A549 (cell line): ENCODE results near the gene LCN1. TPM values are rescaled to one million over a fixed set of nuclear protein-coding genes. Genes with fewer than 3 reads are reported as not detected.

ENCODE experiments used
- ATAC-seq, 2 experiments: fragments of 200-7000 bp in 1 of 2; fragments of >200 bp in 1 of 2; cut with Nextera tagmentation in 1 of 2; cut with Tn5 transposase in 1 of 2; 3 replicates each; pipeline versions ENCODE4 v1.8.0 to v1.9.1; 2018 to 2020; ENCODE audit warnings: mild to moderate bottlenecking in 1 of 2, moderate library complexity in 1 of 2
- CTCF ChIA-PET: fragments of 300-600 bp; sonication (Branson Sonifier 250); formaldehyde crosslinking; extraction: SDS; loops from one replicate; lab custom pipeline; 2021; ENCODE audit warnings: antibody characterized with exemption, inconsistent platforms; lab: Yijun Ruan, JAX
- POLR2A ChIA-PET: fragments of 350-600 bp; formaldehyde crosslinking; extraction: SDS; loops from one replicate; lab custom pipeline; 2021; ENCODE audit warnings: antibody characterized with exemption, inconsistent platforms; lab: Yijun Ruan, JAX
- DNase-seq, 2 experiments: peaks; one replicate each; pipeline versions ENCODE4 v3.0.0 to v3.0.0-alpha.2; 2011 to 2016; ENCODE audit warnings: low read depth in 1 of 2, low spot score in 1 of 2
- FAIRE-seq: peaks from 2 replicates; lab custom pipeline; 2011; peaks lifted over from hg19 to GRCh38; lab: Jason Lieb, UNC
- H3K27ac ChIP-seq, 2 experiments: fragments of >200 bp; sonication (Bioruptor Twin); formaldehyde crosslinking; 3 replicates each; pipeline ENCODE4 v1.5.1; 2016 to 2017
- H3K4me1 ChIP-seq: fragments of >200 bp; sonication (Bioruptor Twin); formaldehyde crosslinking; 3 replicates; pipeline ENCODE4 v1.6.1; 2016
- H3K4me2 ChIP-seq: fragments of >200 bp; sonication (Bioruptor Twin); formaldehyde crosslinking; 3 replicates; pipeline ENCODE4 v1.6.1; 2016
- H3K4me3 ChIP-seq: fragments of >200 bp; sonication (Bioruptor Twin); formaldehyde crosslinking; 3 replicates; pipeline ENCODE4 v1.5.1; 2016
- H3K9me3 ChIP-seq: fragments of >200 bp; sonication (Bioruptor Twin); formaldehyde crosslinking; 3 replicates; pipeline ENCODE4 v1.6.1; 2016
- BHLHE40 ChIP-seq: IDR thresholded peaks from 2 replicates; pipeline ENCODE4 v1.6.1; 2012; ENCODE audit warnings: low read depth, low read length, inconsistent platforms
- CBX8 ChIP-seq: fragments of 200-600 bp; sonication (generic); IDR thresholded peaks from 2 replicates; pipeline ENCODE4 v1.6.1; 2016
- CEBPB ChIP-seq, 2 experiments: fragments of >200 bp in 1 of 2; sonication (Bioruptor Twin) in 1 of 2; formaldehyde crosslinking in 1 of 2; IDR thresholded peaks; 2 replicates each; pipeline ENCODE4 v1.6.1; 2012 to 2016
- CHD2 ChIP-seq: fragments of 150-350 bp; IDR thresholded peaks from 2 replicates; pipeline ENCODE4 v1.6.1; 2014; ENCODE audit warnings: low read length; ENCODE audit not compliant: partially characterized antibody
- EHMT2 ChIP-seq: fragments of 200-600 bp; sonication (generic); IDR thresholded peaks from 2 replicates; pipeline ENCODE4 v1.6.1; 2016; ENCODE audit warnings: antibody characterized with exemption, low read depth, mild to moderate bottlenecking, moderate library complexity
- EP300 ChIP-seq, 2 experiments: fragments of >200 bp; sonication (Bioruptor Twin); formaldehyde crosslinking; IDR thresholded peaks; 2 replicates in 1 of 2; 3 replicates in 1 of 2; pipeline ENCODE4 v1.6.1; 2016 to 2017
- ESRRA ChIP-seq: fragments of 150-350 bp; IDR thresholded peaks from 2 replicates; pipeline ENCODE4 v1.6.1; 2014; ENCODE audit warnings: mild to moderate bottlenecking, low read length, borderline replicate concordance
- FOSB ChIP-seq: fragments of 250-450 bp; sonication (Bioruptor Pico); IDR thresholded peaks from 2 replicates; pipeline ENCODE4 v1.5.0; 2020; ENCODE audit warnings: mild to moderate bottlenecking, moderate library complexity
- FOXS1 ChIP-seq: fragments of 250-450 bp; sonication (Bioruptor Pico); IDR thresholded peaks from 2 replicates; pipeline ENCODE4 v1.5.0; 2020; ENCODE audit warnings: mild to moderate bottlenecking, moderate library complexity
- GATA3 ChIP-seq: IDR thresholded peaks from 2 replicates; pipeline ENCODE4 v1.6.1; 2012; ENCODE audit warnings: borderline replicate concordance
- HDAC2 ChIP-seq: fragments of 200-600 bp; sonication (generic); IDR thresholded peaks from 2 replicates; pipeline ENCODE4 v1.6.1; 2016
- HEYL ChIP-seq: fragments of 250-450 bp; sonication (Bioruptor Pico); IDR thresholded peaks from 2 replicates; pipeline ENCODE4 v1.8.0; 2021; ENCODE audit warnings: mild to moderate bottlenecking, moderate library complexity
- HOXB5 ChIP-seq: fragments of 250-450 bp; sonication (Bioruptor Pico); IDR thresholded peaks from 2 replicates; pipeline ENCODE4 v1.5.0; 2020; ENCODE audit warnings: mild to moderate bottlenecking, moderate library complexity
- KDM5A ChIP-seq: fragments of 200-600 bp; sonication (generic); IDR thresholded peaks from 2 replicates; pipeline ENCODE4 v1.6.1; 2016; ENCODE audit warnings: antibody characterized with exemption, mild to moderate bottlenecking
- NPAS2 ChIP-seq: fragments of 250-450 bp; sonication (Bioruptor Pico); IDR thresholded peaks from 2 replicates; pipeline ENCODE4 v1.8.0; 2022; ENCODE audit warnings: mild to moderate bottlenecking, moderate library complexity, borderline replicate concordance
- PHF8 ChIP-seq: fragments of 200-600 bp; sonication (generic); IDR thresholded peaks from 2 replicates; pipeline ENCODE4 v1.6.1; 2016; ENCODE audit warnings: low read depth, mild to moderate bottlenecking, antibody characterized with exemption, moderate library complexity, borderline replicate concordance
- RFX5 ChIP-seq: fragments of 450-650 bp; IDR thresholded peaks from 2 replicates; pipeline ENCODE4 v1.7.1; 2014; ENCODE audit warnings: antibody characterized with exemption, mild to moderate bottlenecking, moderate library complexity
- SMC3 ChIP-seq: fragments of >200 bp; sonication (Bioruptor Twin); formaldehyde crosslinking; IDR thresholded peaks from 3 replicates; pipeline ENCODE4 v1.6.1; 2018; ENCODE audit warnings: inconsistent platforms
- SREBF2 ChIP-seq: fragments of 450-650 bp; IDR thresholded peaks from 2 replicates; pipeline ENCODE4 v1.6.1; 2014; ENCODE audit warnings: mild to moderate bottlenecking, moderate library complexity
- TFCP2L1 ChIP-seq: fragments of 250-450 bp; sonication (Bioruptor Pico); IDR thresholded peaks from 2 replicates; pipeline ENCODE4 v1.5.0; 2021; ENCODE audit warnings: mild to moderate bottlenecking
- ZC3H11A ChIP-seq: fragments of 450-650 bp; IDR thresholded peaks from 2 replicates; pipeline ENCODE4 v1.6.1; 2014; ENCODE audit warnings: antibody characterized with exemption, mild to moderate bottlenecking
- ZFP36 ChIP-seq: fragments of 450-650 bp; IDR thresholded peaks from 2 replicates; pipeline ENCODE4 v1.6.1; 2014; ENCODE audit warnings: borderline replicate concordance; ENCODE audit not compliant: partially characterized antibody
- ZNF302 ChIP-seq: fragments of 250-450 bp; sonication (Bioruptor Pico); IDR thresholded peaks from 2 replicates; pipeline ENCODE4 v1.9.0; 2021; ENCODE audit warnings: inconsistent platforms, mild to moderate bottlenecking, moderate library complexity
- WGBS: methylation state at CpG from one replicate; pipeline ENCODE4 v1.1.6; 2017; ENCODE audit errors: missing lambda C conversion rate; 5-methylcytosine and 5-hydroxymethylcytosine counted together
- polyA plus RNA-seq, 4 experiments: library from polyadenylated mRNA; depleted of rRNA in 3 of 4; stranded (reverse); fragments of >200 nt; fragmentation: RNase III in 1 of 4; extraction: RNeasy Plus Mini Kit Qiagen cat#74134 plus additional on column Dnase treatment in 1 of 4; gene quantifications; 2 replicates in 3 of 4; 3 replicates in 1 of 4; pipeline ENCODE4 v1.2.3, GENCODE V29; 2011 to 2017
- TF ChIP-seq, protein P1 (sequence below): fragments of 250-450 bp; sonication (Bioruptor Pico); IDR thresholded peaks from 2 replicates; pipeline ENCODE4 v1.5.0; 2020; ENCODE audit warnings: low read depth, mild to moderate bottlenecking, moderate library complexity
- TF ChIP-seq, protein P2 (sequence below): fragments of >200 bp; sonication (Bioruptor Twin); formaldehyde crosslinking; IDR thresholded peaks from 3 replicates; pipeline ENCODE4 v1.6.1; 2016
- TF ChIP-seq, protein P3 (sequence below): fragments of 250-450 bp; sonication (Bioruptor Pico); IDR thresholded peaks from 2 replicates; pipeline ENCODE4 v1.5.0; 2021; ENCODE audit warnings: mild to moderate bottlenecking, moderate library complexity, borderline replicate concordance
- TF ChIP-seq, protein P4 (sequence below): fragments of 200-600 bp; sonication (generic); IDR thresholded peaks from 2 replicates; pipeline ENCODE4 v1.6.1; 2016; ENCODE audit warnings: antibody characterized with exemption, mild to moderate bottlenecking, moderate library complexity
- TF ChIP-seq, protein P5 (sequence below): fragments of 450-650 bp; IDR thresholded peaks from 2 replicates; pipeline ENCODE4 v1.6.1; 2014; ENCODE audit warnings: antibody characterized with exemption
- TF ChIP-seq, protein P6 (sequence below): fragments of >200 bp; sonication (Bioruptor Twin); formaldehyde crosslinking; IDR thresholded peaks from 2 replicates; pipeline ENCODE4 v1.6.1; 2016

Gene LCN1
- polyA plus RNA-seq, 2 of the 4 experiments (the other 2 are of a cell fraction), result not detected

DNA sequence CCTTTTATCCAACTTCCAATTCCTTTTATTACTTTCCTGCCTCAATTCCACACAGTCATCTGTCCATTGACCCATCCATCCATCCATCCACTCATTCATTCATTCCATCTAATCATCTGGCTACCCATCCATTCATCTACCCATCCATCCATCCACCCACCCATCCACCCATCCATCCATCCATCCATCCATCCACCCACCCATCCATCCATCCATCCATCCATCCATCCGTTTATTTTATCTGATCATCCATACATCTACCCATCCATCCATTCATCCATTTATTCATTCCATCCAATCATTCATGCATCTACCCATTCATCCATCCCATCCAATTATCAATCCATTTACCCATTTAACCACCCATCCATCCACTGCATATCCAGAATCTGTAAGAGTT lies 51.9 kb downstream of the LCN1 start:
- FAIRE-seq (no peak), ATAC-seq (no peak), DNase-seq (no peak)
- Histone ChIP-seq H3K4me1 (no peaks in the 10 kb centered on the region), H3K9me3 (peaks cover 9% of the 10 kb centered on the region), H3K4me2 (no peak overlapping the region), H3K4me3 (no peak overlapping the region), H3K27ac (no peak overlapping the region)
- POLR2A ChIA-PET, result no interaction called here
- TF ChIP-seq KDM5A, result no peak
- TF ChIP-seq, protein P1, sequence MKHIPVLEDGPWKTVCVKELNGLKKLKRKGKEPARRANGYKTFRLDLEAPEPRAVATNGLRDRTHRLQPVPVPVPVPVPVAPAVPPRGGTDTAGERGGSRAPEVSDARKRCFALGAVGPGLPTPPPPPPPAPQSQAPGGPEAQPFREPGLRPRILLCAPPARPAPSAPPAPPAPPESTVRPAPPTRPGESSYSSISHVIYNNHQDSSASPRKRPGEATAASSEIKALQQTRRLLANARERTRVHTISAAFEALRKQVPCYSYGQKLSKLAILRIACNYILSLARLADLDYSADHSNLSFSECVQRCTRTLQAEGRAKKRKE (CRISPR knock-in tag), result no peak
- no peak for TF ChIP-seq RFX5
- no peak for TF ChIP-seq GATA3
- TF ChIP-seq SMC3, result no peak
- no peak for TF ChIP-seq HDAC2
- CTCF ChIA-PET, result no interaction called here
- WGBS, result 5% methylated on average over 1 of the region's 1 CpG

DNA sequence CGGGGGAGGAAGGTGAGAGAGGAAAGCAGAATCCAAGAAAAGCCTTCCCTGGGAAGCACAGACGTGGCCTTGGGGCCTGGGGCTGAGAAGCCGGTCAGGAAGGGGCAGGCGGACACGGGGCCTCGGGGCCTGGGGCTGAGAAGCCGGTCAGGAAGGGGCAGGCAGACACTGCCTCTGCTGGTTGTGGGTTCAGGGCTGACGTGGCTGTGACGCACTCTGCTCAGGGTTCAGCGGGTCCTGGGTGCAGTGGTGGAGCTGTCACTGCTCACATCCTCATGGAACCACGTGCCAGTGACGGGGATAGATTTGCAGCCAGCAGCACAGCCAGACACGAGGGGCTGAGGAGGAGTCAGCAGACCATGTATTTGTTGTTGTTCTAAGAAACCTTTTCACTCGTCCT lies 53.1 kb downstream of the LCN1 start:
- ATAC-seq (no peak), DNase-seq (no peak), FAIRE-seq (no peak)
- Histone ChIP-seq H3K4me2 (no peak overlapping the region), H3K4me1 (no peaks in the 10 kb centered on the region), H3K4me3 (no peak overlapping the region), H3K9me3 (0 out of 3 replicates have a peak, but pooled peaks cover 2% of the 10 kb centered on the region), H3K27ac (no peak overlapping the region)
- no peak for TF ChIP-seq PHF8
- no peak for TF ChIP-seq CBX8
- TF ChIP-seq FOSB, result no peak
- TF ChIP-seq NPAS2 (CRISPR knock-in tag), result no peak
- TF ChIP-seq, protein P2, sequence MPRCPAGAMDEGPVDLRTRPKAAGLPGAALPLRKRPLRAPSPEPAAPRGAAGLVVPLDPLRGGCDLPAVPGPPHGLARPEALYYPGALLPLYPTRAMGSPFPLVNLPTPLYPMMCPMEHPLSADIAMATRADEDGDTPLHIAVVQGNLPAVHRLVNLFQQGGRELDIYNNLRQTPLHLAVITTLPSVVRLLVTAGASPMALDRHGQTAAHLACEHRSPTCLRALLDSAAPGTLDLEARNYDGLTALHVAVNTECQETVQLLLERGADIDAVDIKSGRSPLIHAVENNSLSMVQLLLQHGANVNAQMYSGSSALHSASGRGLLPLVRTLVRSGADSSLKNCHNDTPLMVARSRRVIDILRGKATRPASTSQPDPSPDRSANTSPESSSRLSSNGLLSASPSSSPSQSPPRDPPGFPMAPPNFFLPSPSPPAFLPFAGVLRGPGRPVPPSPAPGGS, result no peak
- TF ChIP-seq ZFP36, result no peak
- TF ChIP-seq TFCP2L1 (CRISPR knock-in tag), result no peak
- TF ChIP-seq FOXS1 (CRISPR knock-in tag), result no peak
- TF ChIP-seq, protein P3, sequence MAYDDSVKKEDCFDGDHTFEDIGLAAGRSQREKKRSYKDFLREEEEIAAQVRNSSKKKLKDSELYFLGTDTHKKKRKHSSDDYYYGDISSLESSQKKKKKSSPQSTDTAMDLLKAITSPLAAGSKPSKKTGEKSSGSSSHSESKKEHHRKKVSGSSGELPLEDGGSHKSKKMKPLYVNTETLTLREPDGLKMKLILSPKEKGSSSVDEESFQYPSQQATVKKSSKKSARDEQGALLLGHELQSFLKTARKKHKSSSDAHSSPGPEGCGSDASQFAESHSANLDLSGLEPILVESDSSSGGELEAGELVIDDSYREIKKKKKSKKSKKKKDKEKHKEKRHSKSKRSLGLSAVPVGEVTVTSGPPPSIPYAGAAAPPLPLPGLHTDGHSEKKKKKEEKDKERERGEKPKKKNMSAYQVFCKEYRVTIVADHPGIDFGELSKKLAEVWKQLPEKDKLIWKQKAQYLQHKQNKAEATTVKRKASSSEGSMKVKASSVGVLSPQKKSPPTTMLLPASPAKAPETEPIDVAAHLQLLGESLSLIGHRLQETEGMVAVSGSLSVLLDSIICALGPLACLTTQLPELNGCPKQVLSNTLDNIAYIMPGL, result no peak
- TF ChIP-seq BHLHE40, result no peak
- TF ChIP-seq HOXB5 (CRISPR knock-in tag), result no peak
- no peak for TF ChIP-seq EHMT2
- no peak for TF ChIP-seq ZC3H11A
- no peak for TF ChIP-seq SREBF2
- TF ChIP-seq HEYL, result no peak
- no peak for TF ChIP-seq CHD2
- 18% methylated on average over 8 of the region's 14 CpGs for WGBS
- ChIA-PET CTCF (interaction anchor here (0.7 to 2.7 kb wide), 5 partner anchors 7 to 128 kb away, joined by 3 to 8 read pairs (median 5); partner anchors contain the start of gene KCNT1), POLR2A (no interaction called here)

DNA sequence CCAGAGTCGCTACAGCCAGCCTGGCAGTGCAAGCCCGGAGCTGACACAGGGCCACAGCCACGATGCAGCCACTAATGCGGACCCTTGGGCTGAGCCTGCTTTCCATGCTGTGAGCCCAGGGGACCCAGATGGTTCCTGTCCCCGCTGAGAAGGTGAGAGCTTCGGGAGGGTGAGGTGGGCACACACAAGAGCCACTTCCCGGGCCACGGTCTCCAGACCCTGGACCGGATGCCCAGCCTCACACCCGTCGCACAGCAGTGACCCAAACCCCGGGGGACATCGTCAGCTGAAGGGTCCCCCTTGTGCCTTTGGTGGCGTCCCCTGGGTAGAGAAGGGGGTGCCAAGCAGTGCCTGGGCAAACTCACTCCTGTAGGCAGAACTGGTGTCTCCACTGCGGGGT lies 53.7 kb downstream of the LCN1 start:
- Histone ChIP-seq H3K4me3 (no peak overlapping the region), H3K9me3 (no peaks in the 10 kb centered on the region), H3K4me2 (no peak overlapping the region), H3K27ac (no peak overlapping the region), H3K4me1 (no peaks in the 10 kb centered on the region)
- WGBS, result 42% methylated on average over 9 of the region's 15 CpGs
- no peak for DNase-seq
- ATAC-seq, result no peak
- FAIRE-seq, result no peak
- CTCF ChIA-PET, result interaction anchor here (0.7 to 2.7 kb wide), 5 partner anchors 8 to 127 kb away, joined by 3 to 8 read pairs (median 5); partner anchors contain the start of gene KCNT1
- TF ChIP-seq ZNF302 (CRISPR knock-in tag) (no peak), KDM5A (no peak), ZC3H11A (no peak), HEYL (no peak), EP300 (IDR thresholded peaks at IDR 0.05) (no peak), FOXS1 (CRISPR knock-in tag) (no peak), ESRRA (no peak), CEBPB (IDR thresholded peaks at IDR 0.05) (no peak)
- TF ChIP-seq, protein P4, sequence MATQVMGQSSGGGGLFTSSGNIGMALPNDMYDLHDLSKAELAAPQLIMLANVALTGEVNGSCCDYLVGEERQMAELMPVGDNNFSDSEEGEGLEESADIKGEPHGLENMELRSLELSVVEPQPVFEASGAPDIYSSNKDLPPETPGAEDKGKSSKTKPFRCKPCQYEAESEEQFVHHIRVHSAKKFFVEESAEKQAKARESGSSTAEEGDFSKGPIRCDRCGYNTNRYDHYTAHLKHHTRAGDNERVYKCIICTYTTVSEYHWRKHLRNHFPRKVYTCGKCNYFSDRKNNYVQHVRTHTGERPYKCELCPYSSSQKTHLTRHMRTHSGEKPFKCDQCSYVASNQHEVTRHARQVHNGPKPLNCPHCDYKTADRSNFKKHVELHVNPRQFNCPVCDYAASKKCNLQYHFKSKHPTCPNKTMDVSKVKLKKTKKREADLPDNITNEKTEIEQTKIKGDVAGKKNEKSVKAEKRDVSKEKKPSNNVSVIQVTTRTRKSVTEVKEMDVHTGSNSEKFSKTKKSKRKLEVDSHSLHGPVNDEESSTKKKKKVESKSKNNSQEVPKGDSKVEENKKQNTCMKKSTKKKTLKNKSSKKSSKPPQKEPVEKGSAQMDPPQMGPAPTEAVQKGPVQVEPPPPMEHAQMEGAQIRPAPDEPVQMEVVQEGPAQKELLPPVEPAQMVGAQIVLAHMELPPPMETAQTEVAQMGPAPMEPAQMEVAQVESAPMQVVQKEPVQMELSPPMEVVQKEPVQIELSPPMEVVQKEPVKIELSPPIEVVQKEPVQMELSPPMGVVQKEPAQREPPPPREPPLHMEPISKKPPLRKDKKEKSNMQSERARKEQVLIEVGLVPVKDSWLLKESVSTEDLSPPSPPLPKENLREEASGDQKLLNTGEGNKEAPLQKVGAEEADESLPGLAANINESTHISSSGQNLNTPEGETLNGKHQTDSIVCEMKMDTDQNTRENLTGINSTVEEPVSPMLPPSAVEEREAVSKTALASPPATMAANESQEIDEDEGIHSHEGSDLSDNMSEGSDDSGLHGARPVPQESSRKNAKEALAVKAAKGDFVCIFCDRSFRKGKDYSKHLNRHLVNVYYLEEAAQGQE, result no peak
- TF ChIP-seq, protein P5, sequence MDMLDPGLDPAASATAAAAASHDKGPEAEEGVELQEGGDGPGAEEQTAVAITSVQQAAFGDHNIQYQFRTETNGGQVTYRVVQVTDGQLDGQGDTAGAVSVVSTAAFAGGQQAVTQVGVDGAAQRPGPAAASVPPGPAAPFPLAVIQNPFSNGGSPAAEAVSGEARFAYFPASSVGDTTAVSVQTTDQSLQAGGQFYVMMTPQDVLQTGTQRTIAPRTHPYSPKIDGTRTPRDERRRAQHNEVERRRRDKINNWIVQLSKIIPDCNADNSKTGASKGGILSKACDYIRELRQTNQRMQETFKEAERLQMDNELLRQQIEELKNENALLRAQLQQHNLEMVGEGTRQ, result no peak
- TF ChIP-seq, protein P6, sequence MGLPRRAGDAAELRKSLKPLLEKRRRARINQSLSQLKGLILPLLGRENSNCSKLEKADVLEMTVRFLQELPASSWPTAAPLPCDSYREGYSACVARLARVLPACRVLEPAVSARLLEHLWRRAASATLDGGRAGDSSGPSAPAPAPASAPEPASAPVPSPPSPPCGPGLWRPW, result no peak
- POLR2A ChIA-PET, result no interaction called here
